Measurements from ENCODE around the gene HCN2. TPM values are rescaled to one million over a fixed set of nuclear protein-coding genes. Genes with fewer than 3 reads are reported as not detected.

Gene HCN2
- total RNA-seq, 2 experiments from 2014 or later: 2.1 TPM

DNA sequence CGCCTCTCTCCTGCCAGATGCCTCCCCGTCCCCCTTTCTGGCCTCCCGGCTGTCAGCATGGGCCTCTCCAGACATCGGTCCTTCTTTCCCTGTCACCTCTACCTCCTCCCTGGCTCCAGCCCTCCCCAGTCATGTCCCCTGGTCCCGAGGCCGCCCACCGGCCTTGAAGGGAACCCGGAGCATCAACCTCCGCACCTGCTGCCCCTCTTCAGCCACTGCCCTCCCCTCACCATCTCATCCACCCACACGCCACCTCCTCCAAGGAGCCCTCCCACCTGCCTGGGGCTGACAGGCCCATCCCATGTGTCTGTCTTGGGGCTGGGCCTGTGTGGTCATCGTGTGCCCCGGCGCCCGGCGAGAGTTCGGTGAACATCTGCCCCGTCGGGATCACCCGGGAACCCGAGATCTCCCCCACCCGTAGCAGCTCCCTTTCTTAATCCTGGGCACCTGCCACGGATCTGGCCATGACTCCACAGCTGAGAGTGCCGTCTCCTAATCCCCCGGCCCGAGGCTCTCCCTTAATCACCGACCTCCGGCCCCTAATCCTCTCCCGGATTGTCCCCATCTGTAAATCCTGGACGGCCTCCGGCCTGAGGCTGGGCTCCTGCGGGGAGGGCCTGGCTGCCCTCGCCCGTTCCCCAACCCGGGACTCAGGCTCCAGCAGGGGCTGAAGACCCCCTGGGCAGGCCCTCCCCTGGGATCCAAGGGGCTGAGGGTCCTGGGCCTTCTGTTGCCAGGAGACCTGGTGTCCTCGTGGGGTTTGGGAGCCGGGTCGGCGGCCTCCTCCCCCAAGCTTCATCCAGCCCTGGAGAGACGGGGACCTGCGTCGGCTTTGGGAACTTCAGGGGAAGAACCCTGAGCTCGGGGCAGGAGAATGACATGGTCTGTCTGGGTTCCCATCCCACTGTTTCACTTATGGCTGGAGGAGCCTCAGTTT, 5.9 kb downstream of the HCN2 start:
- no peak for DNase-seq
- H3K4me3 Mint-ChIP-seq: no peak overlapping the region
- H3K36me3 Mint-ChIP-seq (ENCODE audit: low read depth): no peaks in the 10 kb centered on the region
- Histone ChIP-seq H3K27me3 (ENCODE audit: control insufficient read depth in 1 of 2, insufficient read depth in 2 of 2, low read length in 2 of 2) (peaks cover 10 to 14% of the 10 kb centered on the region in 2 experiments), H3K9me3 (ENCODE audit: control insufficient read depth in 1 of 2, insufficient read depth in 1 of 2, low read length in 2 of 2) (peaks cover 0 to 15% of the 10 kb centered on the region in 2 experiments), H3K27ac (ENCODE audit: low read depth in 1 of 2, low read length in 2 of 2) (no peak overlapping the region), H3K4me1 (ENCODE audit: insufficient read depth, low read length) (peaks cover 11% of the 10 kb centered on the region), H3K4me3 (ENCODE audit: low read length) (no peak overlapping the region), H3K36me3 (ENCODE audit: insufficient read depth, low read length) (no peaks in the 10 kb centered on the region)
- intact Hi-C loops (cut with DNase I, micrococcal nuclease): no loop called here
- ATAC-seq (ENCODE audit: poor library complexity): no peak
- no peaks in the 10 kb centered on the region for H3K9me3 Mint-ChIP-seq
- H3K27ac Mint-ChIP-seq: no peak overlapping the region
- H3K4me1 Mint-ChIP-seq (ENCODE audit: low read depth): no peaks in the 10 kb centered on the region
- POLR2A ChIA-PET: no interaction called here
- peaks cover 10% of the 10 kb centered on the region for H3K27me3 Mint-ChIP-seq
- CTCF ChIA-PET: no interaction called here
- TF ChIP-seq, protein P1, sequence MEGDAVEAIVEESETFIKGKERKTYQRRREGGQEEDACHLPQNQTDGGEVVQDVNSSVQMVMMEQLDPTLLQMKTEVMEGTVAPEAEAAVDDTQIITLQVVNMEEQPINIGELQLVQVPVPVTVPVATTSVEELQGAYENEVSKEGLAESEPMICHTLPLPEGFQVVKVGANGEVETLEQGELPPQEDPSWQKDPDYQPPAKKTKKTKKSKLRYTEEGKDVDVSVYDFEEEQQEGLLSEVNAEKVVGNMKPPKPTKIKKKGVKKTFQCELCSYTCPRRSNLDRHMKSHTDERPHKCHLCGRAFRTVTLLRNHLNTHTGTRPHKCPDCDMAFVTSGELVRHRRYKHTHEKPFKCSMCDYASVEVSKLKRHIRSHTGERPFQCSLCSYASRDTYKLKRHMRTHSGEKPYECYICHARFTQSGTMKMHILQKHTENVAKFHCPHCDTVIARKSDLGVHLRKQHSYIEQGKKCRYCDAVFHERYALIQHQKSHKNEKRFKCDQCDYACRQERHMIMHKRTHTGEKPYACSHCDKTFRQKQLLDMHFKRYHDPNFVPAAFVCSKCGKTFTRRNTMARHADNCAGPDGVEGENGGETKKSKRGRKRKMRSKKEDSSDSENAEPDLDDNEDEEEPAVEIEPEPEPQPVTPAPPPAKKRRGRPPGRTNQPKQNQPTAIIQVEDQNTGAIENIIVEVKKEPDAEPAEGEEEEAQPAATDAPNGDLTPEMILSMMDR (IDR thresholded peaks at IDR 0.05): no peak

DNA sequence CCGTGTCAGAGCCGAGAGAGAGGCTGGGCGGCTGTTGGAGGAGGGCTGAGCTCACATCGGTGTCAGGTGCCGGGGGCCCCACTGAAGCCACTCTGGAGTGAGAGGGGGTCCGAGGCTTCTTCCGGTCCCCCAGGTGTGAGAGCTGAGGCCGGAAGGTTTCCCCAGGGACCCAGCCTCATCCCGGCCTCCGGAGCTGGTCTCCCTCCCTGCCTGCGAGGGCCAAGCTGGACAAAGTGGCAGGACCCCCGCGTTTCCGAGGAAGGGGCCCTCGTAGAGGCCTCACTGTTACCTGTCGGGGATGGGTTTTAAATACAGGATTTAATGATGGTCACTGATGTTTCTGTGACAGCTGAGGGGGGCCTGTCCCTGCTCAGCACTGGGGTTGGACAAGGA, 6.6 kb downstream of the HCN2 start:
- Mint-ChIP-seq H3K4me3 (no peak overlapping the region), H3K27ac (no peak overlapping the region), H3K4me1 (ENCODE audit: low read depth) (no peaks in the 10 kb centered on the region), H3K36me3 (ENCODE audit: low read depth) (no peaks in the 10 kb centered on the region), H3K9me3 (no peaks in the 10 kb centered on the region), H3K27me3 (peaks cover 7% of the 10 kb centered on the region)
- ChIA-PET CTCF (no interaction called here), POLR2A (no interaction called here)
- intact Hi-C loops (cut with DNase I, micrococcal nuclease): no loop called here
- no peak for ATAC-seq (ENCODE audit: poor library complexity)
- no peak for DNase-seq
- no peak overlapping the region for H3K27ac ChIP-seq (ENCODE audit: low read depth in 1 of 2, low read length in 2 of 2)
- no peaks in the 10 kb centered on the region for H3K36me3 ChIP-seq (ENCODE audit: insufficient read depth, low read length)
- TF ChIP-seq, protein P1 (IDR thresholded peaks at IDR 0.05): no peak
- peaks cover 7 to 8% of the 10 kb centered on the region in 2 experiments for H3K27me3 ChIP-seq (ENCODE audit: control insufficient read depth in 1 of 2, insufficient read depth in 2 of 2, low read length in 2 of 2)
- peaks cover 5% of the 10 kb centered on the region for H3K4me1 ChIP-seq (ENCODE audit: insufficient read depth, low read length)
- H3K9me3 ChIP-seq (ENCODE audit: control insufficient read depth in 1 of 2, insufficient read depth in 1 of 2, low read length in 2 of 2): peaks cover 0 to 12% of the 10 kb centered on the region in 2 experiments
- no peak overlapping the region for H3K4me3 ChIP-seq (ENCODE audit: low read length)

DNA sequence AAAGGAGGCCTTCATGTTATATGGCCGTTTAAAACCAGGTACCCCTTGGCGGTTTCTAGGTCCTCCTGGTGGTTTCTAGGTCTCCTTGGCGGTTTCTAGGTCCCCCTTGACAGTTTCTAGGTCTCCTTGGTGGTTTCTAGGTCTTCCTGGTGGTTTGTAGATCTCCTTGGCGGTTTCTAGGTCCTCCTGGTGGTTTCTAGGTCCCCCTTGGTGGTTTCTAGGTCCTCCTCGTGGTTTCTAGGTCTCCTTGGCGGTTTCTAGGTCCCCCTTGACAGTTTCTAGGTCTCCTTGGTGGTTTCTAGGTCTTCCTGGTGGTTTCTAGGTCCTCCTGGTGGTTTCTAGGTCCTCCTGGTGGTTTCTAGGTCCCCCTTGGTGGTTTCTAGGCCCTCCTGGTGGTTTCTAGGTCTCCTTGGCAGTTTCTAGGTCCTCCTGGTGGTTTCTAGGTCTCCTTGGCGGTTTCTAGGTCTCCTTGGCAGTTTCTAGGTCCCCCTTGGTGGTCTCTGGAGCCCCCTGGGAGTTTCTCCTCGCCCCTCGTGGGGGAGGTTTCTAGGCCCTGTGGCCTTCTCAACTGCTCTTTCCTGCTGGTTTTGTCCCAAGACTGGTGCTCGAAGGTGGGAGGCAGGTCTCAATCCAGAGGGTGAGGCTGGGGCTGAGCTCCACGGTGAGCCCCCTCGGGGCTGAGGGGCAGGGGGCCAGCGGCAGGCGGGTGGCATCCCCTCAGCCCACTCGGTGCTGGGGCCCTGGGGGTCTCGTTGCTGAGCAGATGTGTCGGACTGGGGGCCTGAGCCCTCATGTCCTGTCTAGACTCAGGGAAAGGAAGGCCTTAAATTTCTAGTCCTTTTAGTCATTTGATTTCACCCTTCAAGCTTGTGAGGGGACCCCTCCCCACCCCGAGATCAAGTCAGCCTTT, 8.0 kb downstream of the HCN2 start:
- ATAC-seq (ENCODE audit: poor library complexity): no peak
- Mint-ChIP-seq H3K4me3 (no peak overlapping the region), H3K27me3 (peaks cover 6% of the 10 kb centered on the region), H3K36me3 (ENCODE audit: low read depth) (no peaks in the 10 kb centered on the region), H3K9me3 (no peaks in the 10 kb centered on the region), H3K27ac (no peak overlapping the region), H3K4me1 (ENCODE audit: low read depth) (no peaks in the 10 kb centered on the region)
- no peaks in the 10 kb centered on the region for H3K36me3 ChIP-seq (ENCODE audit: insufficient read depth, low read length)
- no peak overlapping the region for H3K4me3 ChIP-seq (ENCODE audit: low read length)
- no peak overlapping the region for H3K27ac ChIP-seq (ENCODE audit: low read depth in 1 of 2, low read length in 2 of 2)
- peaks cover 0 to 9% of the 10 kb centered on the region in 2 experiments for H3K9me3 ChIP-seq (ENCODE audit: control insufficient read depth in 1 of 2, insufficient read depth in 1 of 2, low read length in 2 of 2)
- TF ChIP-seq, protein P1 (IDR thresholded peaks at IDR 0.05): no peak
- intact Hi-C loops (cut with DNase I, micrococcal nuclease): no loop called here
- no peak for DNase-seq
- POLR2A ChIA-PET: no interaction called here
- no peaks in the 10 kb centered on the region for H3K27me3 ChIP-seq (ENCODE audit: control insufficient read depth in 1 of 2, insufficient read depth in 2 of 2, low read length in 2 of 2)
- H3K4me1 ChIP-seq (ENCODE audit: insufficient read depth, low read length): no peaks in the 10 kb centered on the region
- CTCF ChIA-PET: no interaction called here

All from CD4-positive, alpha-beta T cell (primary cell).